Activated T-helper 9 cell treated with anti-CD3 and anti-CD28 coated beads, Interleukin-2, amount 50 U/mL, for 16 hours (primary cell): ENCODE results near the gene TRIM66.
"Not testable (repeated sequence)": the region's sequence is repeated elsewhere in the genome, so short reads cannot be mapped to it uniquely, and the experiment has no call there.

Source experiments
- DNase-seq: peaks from one replicate; pipeline ENCODE4 v3.0.0-alpha.2; 2020; ENCODE audit warnings: low read depth

Gene TRIM66

DNA sequence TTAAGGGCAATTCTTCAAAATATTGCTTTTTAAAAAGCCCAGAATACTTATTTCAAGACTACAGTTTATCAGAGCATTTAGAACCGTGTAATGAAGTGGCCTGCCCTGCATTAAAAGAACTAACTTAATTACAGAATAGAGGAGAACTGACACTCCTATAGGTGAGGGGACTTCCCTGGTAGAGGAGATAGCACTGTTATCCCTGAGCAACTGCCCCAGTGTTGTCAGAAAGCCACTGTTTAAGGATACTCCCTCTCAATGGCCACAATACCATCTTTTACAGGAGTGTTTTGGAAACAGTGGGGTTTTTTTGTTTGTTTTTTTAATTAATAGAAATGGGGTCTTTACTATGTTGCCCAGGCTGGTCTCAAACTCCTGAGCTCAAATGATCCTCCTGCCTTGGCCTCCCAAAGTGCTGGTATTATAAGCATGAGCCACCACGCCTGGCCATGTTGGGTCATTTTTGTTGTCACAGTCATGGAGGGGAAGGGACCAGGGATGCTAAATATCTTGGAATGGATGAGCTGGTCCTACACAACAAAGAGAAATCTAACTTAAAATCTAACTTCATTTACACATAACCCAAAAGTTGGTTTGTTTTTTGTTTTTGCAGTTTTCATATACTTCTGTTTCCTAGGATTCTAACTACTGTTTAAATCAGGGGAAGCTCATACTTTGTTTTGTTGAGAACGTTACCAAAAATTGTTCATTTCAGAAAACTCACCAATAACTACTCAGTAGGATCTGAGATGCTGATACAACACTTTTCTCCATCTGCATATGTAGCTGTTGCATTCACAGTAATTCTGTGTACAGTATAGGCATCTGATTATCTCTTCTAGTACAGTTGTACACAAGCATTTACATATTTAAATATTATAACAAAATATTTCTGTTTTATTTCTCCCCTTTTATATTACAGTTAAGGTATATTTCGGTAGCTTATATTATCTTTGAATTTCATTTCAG, 8.2 kb upstream of the TRIM66 start:
- no peak for DNase-seq

DNA sequence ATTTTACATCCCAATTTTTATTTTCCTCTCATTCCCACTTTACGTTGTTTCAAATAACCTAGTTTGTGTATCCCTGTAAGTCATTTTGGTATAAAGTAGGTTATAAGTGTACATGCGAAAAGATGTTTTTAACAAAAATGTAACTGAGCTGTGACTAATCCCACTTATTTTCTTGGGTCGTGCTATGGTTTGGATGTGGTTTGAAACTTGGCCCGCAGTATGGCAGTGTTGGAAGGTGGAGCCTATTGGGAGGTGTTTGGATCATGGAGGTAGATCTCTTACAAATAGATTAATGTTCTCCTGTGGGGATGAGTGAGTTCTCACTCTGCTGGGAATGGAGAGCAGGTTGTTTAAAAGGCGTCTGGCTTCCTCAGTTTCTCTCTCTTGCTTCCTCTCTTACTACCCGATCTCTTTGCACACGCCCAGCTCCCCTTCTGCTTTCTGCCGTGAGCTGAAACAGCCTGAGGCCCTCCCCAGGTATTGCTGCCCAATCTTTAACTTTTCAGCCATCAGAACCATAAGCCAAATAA, 7.3 kb upstream of the TRIM66 start:
- no peak for DNase-seq

GRCh38 chr11:8688414-8689362, 6.2 kb upstream of the TRIM66 start:
- peak; percentile 79 for DNase-seq

- DNase-seq: no peak
These were observed 3.9 kb upstream of the TRIM66 start for GRCh38 chr11:8686325-8686724.

- DNase-seq: no peak
These were observed 3.4 kb upstream of the TRIM66 start for GRCh38 chr11:8685820-8686219.

DNA sequence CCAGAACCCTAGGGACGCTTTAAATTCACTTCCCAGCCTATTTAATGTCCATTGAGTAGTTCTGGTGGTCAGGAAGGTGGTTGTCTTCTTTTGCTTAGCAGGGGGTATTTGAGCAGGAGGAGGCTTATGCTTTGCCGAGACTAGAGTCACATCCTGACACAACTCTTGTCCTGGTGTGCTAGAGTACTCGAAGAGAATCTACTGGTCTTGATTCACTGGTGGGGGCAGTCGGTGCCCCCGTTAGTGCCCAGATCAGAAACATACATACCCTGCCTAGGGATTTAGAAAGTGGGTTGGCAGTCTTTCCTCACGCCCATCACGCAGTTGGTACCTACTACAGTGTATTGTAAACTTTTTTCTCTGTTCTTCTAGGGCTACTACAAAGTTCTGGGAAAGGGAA, 2.8 kb upstream of the TRIM66 start:
- no peak for DNase-seq

DNA sequence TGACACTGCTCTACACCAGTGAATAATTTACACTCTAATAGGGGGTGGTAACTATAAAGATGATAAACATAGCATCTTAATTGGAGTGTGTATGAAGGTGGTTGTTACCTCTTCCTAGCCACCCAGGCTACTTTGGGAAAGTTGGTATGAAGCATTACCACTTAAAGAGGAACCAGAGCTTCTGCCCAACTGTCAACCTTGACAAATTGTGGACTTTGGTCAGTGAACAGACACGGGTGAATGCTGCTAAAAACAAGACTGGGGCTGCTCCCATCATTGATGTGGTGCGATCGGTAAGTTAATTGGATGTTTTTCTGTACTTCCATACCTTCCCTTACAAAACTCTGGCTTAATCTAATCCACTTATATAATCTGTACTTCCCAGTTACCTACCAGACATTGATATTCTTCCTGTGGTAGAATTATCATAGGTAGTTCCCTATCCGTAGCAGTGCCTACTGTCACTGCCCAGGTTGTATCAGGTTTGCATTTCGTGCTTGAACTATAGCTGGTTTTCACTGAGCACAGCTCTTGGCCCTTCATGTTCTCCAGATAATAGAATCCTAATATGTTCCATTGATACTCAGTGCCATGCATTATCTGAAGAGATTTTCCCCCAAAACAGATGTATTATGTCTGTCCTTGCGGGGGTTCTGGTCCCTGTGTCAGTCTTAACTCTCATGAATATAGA, 2.3 kb upstream of the TRIM66 start:
- no peak for DNase-seq

- DNase-seq: no peak
These were observed 796 bp upstream of the TRIM66 start for GRCh38 chr11:8683115-8683807.

- no peak for DNase-seq
These were observed 595 bp downstream of the TRIM66 start for GRCh38 chr11:8681837-8682302.

DNA sequence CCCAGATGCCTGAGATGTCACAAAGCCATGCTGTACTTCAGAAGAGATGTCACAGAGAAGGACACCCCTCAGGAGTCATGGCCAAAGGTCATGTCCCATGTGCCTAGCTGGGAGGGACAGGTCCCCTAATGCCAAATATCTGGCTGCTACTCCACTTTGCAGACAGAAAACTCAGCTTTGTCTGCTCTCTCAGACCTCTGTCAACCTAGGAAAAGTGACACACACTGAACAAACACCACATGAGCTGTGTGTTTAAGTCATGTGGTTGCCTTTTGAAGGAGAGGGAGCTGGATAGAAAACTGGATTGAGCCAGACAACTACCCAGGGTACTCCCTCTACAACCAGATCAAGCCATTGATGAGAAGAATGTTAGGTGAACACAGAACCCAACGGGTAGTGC, 3.5 kb downstream of the TRIM66 start:
- DNase-seq: no peak

DNA sequence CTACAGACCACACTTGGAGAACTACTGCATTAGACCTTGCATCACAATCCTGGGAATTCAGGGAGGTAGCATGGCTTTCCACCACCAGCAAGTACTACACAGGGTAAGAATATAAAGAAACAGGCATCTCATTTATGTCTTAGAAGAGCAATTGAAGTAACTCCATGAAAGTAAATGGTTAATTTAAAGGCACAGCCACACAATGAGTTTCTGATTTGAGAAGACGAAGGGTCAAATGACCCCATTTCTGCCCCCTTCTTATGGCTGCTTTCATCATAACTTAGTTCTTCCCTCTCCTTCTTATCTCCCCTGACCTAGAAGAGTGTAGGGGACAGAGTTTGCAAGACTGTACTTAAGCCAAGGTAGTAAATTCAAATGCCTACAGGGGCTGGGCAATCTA, 6.0 kb downstream of the TRIM66 start:
- no peak for DNase-seq

DNA sequence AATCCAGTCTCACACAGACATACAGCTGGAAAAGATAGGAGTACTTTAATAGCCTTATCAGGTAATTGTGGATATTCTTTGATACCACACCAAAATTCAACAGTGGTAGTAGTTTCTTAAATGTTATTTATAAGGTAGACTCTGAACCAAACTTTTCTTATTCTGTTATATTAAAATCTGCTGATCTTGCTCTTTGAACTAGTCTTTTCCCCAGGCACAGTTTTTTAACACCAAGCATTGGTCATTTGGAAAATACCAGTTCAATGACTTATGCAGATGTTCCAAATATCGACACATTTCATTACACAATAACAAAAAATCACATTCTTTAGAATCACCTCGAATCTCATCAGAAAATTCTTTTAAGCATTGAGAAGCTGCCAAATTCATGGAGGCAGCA, 7.6 kb downstream of the TRIM66 start:
- DNase-seq: no peak

- DNase-seq: no peak
These were observed 10.1 kb downstream of the TRIM66 start for GRCh38 chr11:8672346-8672745.

- no peak for DNase-seq
These were observed 10.8 kb downstream of the TRIM66 start for GRCh38 chr11:8671651-8672062.

- DNase-seq: no peak
These were observed 11.3 kb downstream of the TRIM66 start for GRCh38 chr11:8671193-8671612.

- not testable (repeated sequence) for DNase-seq
These were observed 12.4 kb downstream of the TRIM66 start for GRCh38 chr11:8670081-8670480.

- no peak for DNase-seq
These were observed 17.2 kb downstream of the TRIM66 start for GRCh38 chr11:8665222-8665621.

DNA sequence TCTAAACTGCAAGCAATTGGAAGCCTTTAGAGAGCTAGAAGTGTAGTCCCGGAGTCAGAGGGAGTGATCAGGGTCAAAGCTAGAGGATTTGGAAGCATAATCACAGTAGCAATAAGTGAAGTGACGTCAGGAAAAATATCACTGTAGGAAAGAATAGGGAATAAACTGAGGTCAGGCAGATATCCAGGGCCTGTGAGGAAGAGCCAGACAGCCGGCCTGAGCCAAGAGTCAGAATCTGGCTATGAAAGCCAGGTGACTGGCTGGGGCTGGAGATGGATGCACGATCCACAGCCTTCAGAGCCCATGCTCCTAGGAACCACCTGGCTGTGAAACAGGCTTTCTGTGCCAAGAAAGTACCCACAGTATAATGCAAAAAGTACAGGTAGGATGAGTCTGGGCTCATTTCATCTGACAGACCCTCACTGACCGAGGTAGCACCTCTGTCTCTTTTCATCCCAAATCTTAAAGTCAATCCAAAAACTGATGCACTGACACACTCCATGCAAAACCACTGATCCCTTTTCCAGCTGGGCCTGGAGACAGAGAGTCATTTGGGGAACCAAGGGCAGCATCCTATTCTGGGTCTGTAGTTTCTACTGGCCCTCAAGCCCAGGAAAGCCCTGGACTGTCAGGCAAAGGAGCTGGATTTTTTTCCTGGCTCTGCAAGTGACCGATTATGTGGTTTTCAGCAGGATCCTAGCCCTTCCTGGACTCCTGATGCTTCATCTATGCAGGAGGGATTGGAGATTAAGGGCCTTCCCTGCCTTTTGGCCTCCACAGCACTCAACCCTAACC, 21.3 kb downstream of the TRIM66 start:
- no peak for DNase-seq

DNA sequence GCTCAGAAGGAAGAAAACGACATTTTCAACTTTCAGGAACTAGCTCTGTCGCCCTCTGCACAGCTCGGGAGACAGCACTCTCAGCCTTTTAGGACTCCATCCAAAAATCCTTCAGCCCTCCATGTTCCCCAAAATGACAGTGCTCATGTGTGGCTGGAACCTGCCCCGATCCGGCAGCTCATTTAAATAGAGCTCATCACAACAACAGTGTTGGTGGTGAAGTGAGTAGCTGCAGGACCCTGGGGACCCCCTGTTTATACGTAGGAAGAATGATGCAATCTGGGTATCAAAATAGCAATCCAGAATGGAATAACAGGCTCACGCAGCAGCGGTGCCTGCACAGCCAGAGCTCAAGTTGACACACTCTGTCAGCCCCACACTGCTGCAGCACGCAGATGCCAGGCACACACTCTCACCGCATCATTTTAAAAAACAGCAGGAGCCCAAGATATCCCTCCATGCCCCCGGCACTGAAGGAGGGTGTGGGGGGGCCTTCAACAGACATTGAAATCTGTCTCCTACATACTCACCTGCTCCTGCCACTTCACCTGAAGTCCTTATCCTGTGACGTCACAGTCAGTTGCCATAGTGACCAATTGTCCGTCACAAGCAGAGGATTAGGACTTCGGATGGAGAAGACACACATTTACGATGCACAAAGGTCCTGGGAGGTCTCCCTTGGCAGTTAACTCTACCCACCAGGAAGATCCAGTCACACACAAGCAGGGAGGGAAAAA, 24.0 kb downstream of the TRIM66 start:
- DNase-seq: no peak

GRCh38 chr11:8656291-8656690, 26.2 kb downstream of the TRIM66 start:
- DNase-seq: no peak
